Daoy (cell line): ENCODE data around the gene DMD. TPM values are rescaled to one million over a fixed set of nuclear protein-coding genes. Genes with fewer than 3 reads are reported as not detected.

ENCODE experiments used
- DNase-seq: peaks from one replicate; pipeline ENCODE4 v3.0.0-alpha.2; 2015; ENCODE audit warnings: low read depth
- total RNA-seq: library from RNA; depleted of rRNA; stranded (reverse); fragments of >200 nt; shearing (Covaris generic); gene quantifications from 2 replicates; pipeline ENCODE4 v1.2.3, GENCODE V29; 2014

The DMD gene
- total RNA-seq, 1 experiment from 2014 or later, result 14.1 TPM

GRCh38 chrX:31298916-31299315 is 1912.4 kb downstream of the DMD start:
- DNase-seq, result no peak

GRCh38 chrX:31297881-31298280 is 1913.5 kb downstream of the DMD start:
- no peak for DNase-seq

GRCh38 chrX:31294475-31294874 is 1916.9 kb downstream of the DMD start:
- no peak for DNase-seq

GRCh38 chrX:31293409-31293808 is 1917.9 kb downstream of the DMD start:
- no peak for DNase-seq

GRCh38 chrX:31291131-31291530 is 1920.2 kb downstream of the DMD start:
- DNase-seq, result no peak

GRCh38 chrX:31287861-31288260 is 1923.5 kb downstream of the DMD start:
- no peak for DNase-seq

GRCh38 chrX:31280580-31280979 is 1930.8 kb downstream of the DMD start:
- DNase-seq, result no peak

GRCh38 chrX:31279359-31279758 is 1932.0 kb downstream of the DMD start:
- DNase-seq, result peak; percentile 21

- no peak for DNase-seq
These were observed 1938.9 kb downstream of the DMD start for GRCh38 chrX:31272472-31272775.

GRCh38 chrX:31271615-31272471 is 1939.5 kb downstream of the DMD start:
- peak; percentile 4 for DNase-seq

GRCh38 chrX:31269914-31270313 is 1941.4 kb downstream of the DMD start:
- DNase-seq, result no peak

GRCh38 chrX:31268359-31268758 is 1943.0 kb downstream of the DMD start:
- peak; percentile 4 for DNase-seq

- peak; percentile 42 for DNase-seq
These were observed 1944.9 kb downstream of the DMD start for GRCh38 chrX:31266203-31267076.

- no peak for DNase-seq
These were observed 1946.0 kb downstream of the DMD start for GRCh38 chrX:31265383-31265782.

- DNase-seq, result peak; percentile 11
These were observed 1951.0 kb downstream of the DMD start for GRCh38 chrX:31260351-31260750.

- no peak for DNase-seq
These were observed 1953.2 kb downstream of the DMD start for GRCh38 chrX:31258166-31258565.

GRCh38 chrX:31255310-31256033 is 1955.9 kb downstream of the DMD start:
- no peak for DNase-seq

- DNase-seq, result no peak
These were observed 1959.2 kb downstream of the DMD start for GRCh38 chrX:31252133-31252532.

GRCh38 chrX:31251336-31251735 is 1960.0 kb downstream of the DMD start:
- DNase-seq, result no peak

- DNase-seq, result no peak
These were observed 1965.6 kb downstream of the DMD start for GRCh38 chrX:31245714-31246113.

- DNase-seq, result no peak
These were observed 1967.5 kb downstream of the DMD start for GRCh38 chrX:31243804-31244203.

GRCh38 chrX:31240982-31241381 is 1970.4 kb downstream of the DMD start:
- DNase-seq, result no peak
